OCI-LY1 (cell line): ENCODE results near the gene ACAD8.

Experiments used
- H2AFZ ChIP-seq: fragments of 200-600 bp; sonication (generic), shearing (Covaris generic); 2 replicates; pipeline ENCODE4 v1.6.0; 2014; ENCODE audit warnings: antibody characterized with exemption, mild to moderate bottlenecking, low read length
- H3F3A ChIP-seq: fragments of 200-600 bp; sonication (generic), shearing (Covaris generic); 2 replicates; pipeline ENCODE4 v1.6.0; 2014; ENCODE audit warnings: mild to moderate bottlenecking, antibody characterized with exemption, low read length, moderate library complexity; ENCODE audit not compliant: insufficient read depth
- H3K27ac ChIP-seq: fragments of 200-600 bp; sonication (generic); 2 replicates; pipeline ENCODE4 v1.5.1; 2014; ENCODE audit warnings: low read length, mixed run types, mild to moderate bottlenecking, low read depth; ENCODE audit not compliant: poor library complexity, severe bottlenecking
- H3K27me3 ChIP-seq: fragments of 200-600 bp; sonication (generic); 2 replicates; pipeline ENCODE4 v1.6.0; 2014; ENCODE audit warnings: antibody characterized with exemption, mild to moderate bottlenecking, low read length, moderate library complexity; ENCODE audit not compliant: insufficient read depth
- H3K36me3 ChIP-seq: fragments of 200-600 bp; sonication (generic); 2 replicates; pipeline ENCODE4 v1.6.1; 2014; ENCODE audit warnings: mild to moderate bottlenecking, antibody characterized with exemption, low read length, moderate library complexity, mixed read lengths; ENCODE audit not compliant: insufficient read depth
- H3K4me1 ChIP-seq: fragments of 200-600 bp; sonication (generic); 2 replicates; pipeline ENCODE4 v1.5.1; 2014; ENCODE audit warnings: mild to moderate bottlenecking, low read length, moderate library complexity; ENCODE audit not compliant: insufficient read depth, severe bottlenecking
- H3K4me2 ChIP-seq: fragments of 200-600 bp; sonication (generic), shearing (Covaris generic); 2 replicates; pipeline ENCODE4 v1.6.1; 2014; ENCODE audit warnings: low read length
- H3K4me3 ChIP-seq: fragments of 200-600 bp; sonication (generic); 2 replicates; pipeline ENCODE4 v1.5.1; 2014; ENCODE audit warnings: low read length, low read depth, mild to moderate bottlenecking, mixed read lengths; ENCODE audit not compliant: poor library complexity, severe bottlenecking
- H3K79me2 ChIP-seq: fragments of 200-600 bp; shearing (Covaris generic); 2 replicates; pipeline ENCODE4 v1.6.1; 2016; ENCODE audit warnings: mixed run types, low read length, mixed read lengths; ENCODE audit not compliant: insufficient read depth
- H3K9ac ChIP-seq: fragments of 200-600 bp; sonication (generic), shearing (Covaris generic); 2 replicates; pipeline ENCODE4 v1.6.1; 2014; ENCODE audit warnings: mild to moderate bottlenecking, low read length, mixed read lengths
- H3K9me2 ChIP-seq: fragments of 200-600 bp; sonication (generic), shearing (Covaris generic); 2 replicates; pipeline ENCODE4 v1.6.1; 2014; ENCODE audit warnings: low read depth, mild to moderate bottlenecking, low read length, mixed read lengths
- H3K9me3 ChIP-seq: fragments of 200-600 bp; shearing (Covaris generic); 2 replicates; pipeline ENCODE4 v1.6.1; 2014; ENCODE audit warnings: low read length, mixed read lengths
- H4K20me1 ChIP-seq: fragments of 200-600 bp; sonication (generic), shearing (Covaris generic); 2 replicates; pipeline ENCODE4 v1.6.0; 2016; ENCODE audit warnings: mild to moderate bottlenecking, low read length; ENCODE audit not compliant: insufficient read depth
- EZH2 ChIP-seq: fragments of 200-600 bp; sonication (generic), shearing (Covaris generic); IDR thresholded peaks from 2 replicates; pipeline ENCODE4 v1.8.0; 2017; ENCODE audit warnings: borderline replicate concordance, mixed run types, mild to moderate bottlenecking, antibody characterized with exemption, low read length, moderate library complexity, mixed read lengths
- TF ChIP-seq, protein P1 (sequence below): fragments of 200-600 bp; sonication (generic), shearing (Covaris generic); IDR thresholded peaks from 2 replicates; pipeline ENCODE4 v1.5.1; 2017; ENCODE audit warnings: mild to moderate bottlenecking, antibody characterized with exemption, low read length, moderate library complexity, mixed read lengths

Gene ACAD8

DNA sequence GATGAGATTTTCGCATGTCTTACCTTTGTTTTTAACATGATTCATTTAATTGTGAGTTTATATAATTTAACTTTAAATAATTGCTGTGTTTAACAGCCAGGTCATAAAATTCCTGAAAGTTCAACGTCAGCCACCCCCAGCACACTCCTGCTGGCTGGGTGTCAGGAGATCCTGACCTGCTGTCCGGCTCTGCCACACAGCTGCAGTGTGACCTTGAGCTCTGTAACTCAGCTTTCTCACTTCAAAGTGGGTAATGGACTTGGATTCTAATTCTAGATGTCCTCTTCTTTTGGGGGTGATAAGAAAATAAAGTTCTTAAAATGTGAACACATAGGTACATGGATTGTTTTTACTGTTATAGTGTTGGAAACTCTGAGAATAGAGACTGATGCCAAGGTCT is 18.0 kb upstream of the ACAD8 start:
- H4K20me1 ChIP-seq, result no peaks in the 10 kb centered on the region
- no peaks in the 10 kb centered on the region for H3K79me2 ChIP-seq
- H3K36me3 ChIP-seq, result no peaks in the 10 kb centered on the region
- no peak overlapping the region for H3K27ac ChIP-seq
- no peaks in the 10 kb centered on the region for H3K9me3 ChIP-seq
- no peak overlapping the region for H3K9ac ChIP-seq
- H3K4me1 ChIP-seq, result no peaks in the 10 kb centered on the region
- TF ChIP-seq EZH2, result no peak
- TF ChIP-seq, protein P1, sequence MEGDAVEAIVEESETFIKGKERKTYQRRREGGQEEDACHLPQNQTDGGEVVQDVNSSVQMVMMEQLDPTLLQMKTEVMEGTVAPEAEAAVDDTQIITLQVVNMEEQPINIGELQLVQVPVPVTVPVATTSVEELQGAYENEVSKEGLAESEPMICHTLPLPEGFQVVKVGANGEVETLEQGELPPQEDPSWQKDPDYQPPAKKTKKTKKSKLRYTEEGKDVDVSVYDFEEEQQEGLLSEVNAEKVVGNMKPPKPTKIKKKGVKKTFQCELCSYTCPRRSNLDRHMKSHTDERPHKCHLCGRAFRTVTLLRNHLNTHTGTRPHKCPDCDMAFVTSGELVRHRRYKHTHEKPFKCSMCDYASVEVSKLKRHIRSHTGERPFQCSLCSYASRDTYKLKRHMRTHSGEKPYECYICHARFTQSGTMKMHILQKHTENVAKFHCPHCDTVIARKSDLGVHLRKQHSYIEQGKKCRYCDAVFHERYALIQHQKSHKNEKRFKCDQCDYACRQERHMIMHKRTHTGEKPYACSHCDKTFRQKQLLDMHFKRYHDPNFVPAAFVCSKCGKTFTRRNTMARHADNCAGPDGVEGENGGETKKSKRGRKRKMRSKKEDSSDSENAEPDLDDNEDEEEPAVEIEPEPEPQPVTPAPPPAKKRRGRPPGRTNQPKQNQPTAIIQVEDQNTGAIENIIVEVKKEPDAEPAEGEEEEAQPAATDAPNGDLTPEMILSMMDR, result no peak
- no peak overlapping the region for H2AFZ ChIP-seq
- peaks cover 10% of the 10 kb centered on the region for H3K27me3 ChIP-seq
- no peaks in the 10 kb centered on the region for H3F3A ChIP-seq
- no peak overlapping the region for H3K4me2 ChIP-seq
- no peaks in the 10 kb centered on the region for H3K9me2 ChIP-seq
- no peak overlapping the region for H3K4me3 ChIP-seq

DNA sequence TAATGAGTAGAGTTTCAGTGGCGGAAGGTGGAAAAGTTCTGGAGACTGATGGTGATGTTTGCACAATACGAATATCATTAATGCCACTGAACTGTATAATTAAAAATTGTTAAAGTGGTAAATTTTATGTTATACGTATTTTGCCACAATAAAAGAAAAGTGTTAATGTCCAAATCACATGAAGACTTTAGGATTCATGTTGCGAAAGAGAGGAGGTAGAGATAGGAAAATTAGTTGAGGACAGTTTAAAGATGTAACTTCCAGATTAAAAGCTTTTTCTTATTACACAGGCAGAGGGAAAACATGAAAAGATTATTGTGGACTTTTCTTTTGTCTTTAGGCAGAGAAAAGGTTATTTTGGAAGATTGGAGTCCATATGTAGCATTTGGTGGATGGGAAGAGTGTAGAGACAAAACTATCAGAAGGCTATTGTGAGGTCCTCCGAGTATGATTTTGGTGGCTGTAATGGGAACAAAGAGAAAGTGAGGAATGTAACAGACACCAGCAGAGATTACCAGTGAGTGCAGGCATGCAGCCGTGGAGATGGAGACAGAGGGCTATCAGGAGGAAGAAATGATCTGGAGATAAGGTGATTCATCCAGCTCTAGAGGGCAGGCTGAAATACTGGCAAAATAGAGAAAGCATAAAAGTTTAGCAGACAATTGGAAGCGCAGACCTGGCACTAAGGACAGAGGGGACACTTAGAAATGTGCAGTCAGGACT is 16.4 kb upstream of the ACAD8 start:
- Histone ChIP-seq H3K79me2 (no peaks in the 10 kb centered on the region), H3K27me3 (peaks cover 9% of the 10 kb centered on the region; the same call in 1 of the 2 replicates), H3K4me2 (no peak overlapping the region), H3K4me1 (no peaks in the 10 kb centered on the region), H3F3A (no peaks in the 10 kb centered on the region), H2AFZ (no peak overlapping the region), H3K9me2 (no peaks in the 10 kb centered on the region), H3K9me3 (no peaks in the 10 kb centered on the region), H3K36me3 (no peaks in the 10 kb centered on the region), H3K4me3 (no peak overlapping the region), H4K20me1 (no peaks in the 10 kb centered on the region), H3K27ac (no peak overlapping the region), H3K9ac (no peak overlapping the region)
- TF ChIP-seq, protein P1, result no peak
- no peak for TF ChIP-seq EZH2

DNA sequence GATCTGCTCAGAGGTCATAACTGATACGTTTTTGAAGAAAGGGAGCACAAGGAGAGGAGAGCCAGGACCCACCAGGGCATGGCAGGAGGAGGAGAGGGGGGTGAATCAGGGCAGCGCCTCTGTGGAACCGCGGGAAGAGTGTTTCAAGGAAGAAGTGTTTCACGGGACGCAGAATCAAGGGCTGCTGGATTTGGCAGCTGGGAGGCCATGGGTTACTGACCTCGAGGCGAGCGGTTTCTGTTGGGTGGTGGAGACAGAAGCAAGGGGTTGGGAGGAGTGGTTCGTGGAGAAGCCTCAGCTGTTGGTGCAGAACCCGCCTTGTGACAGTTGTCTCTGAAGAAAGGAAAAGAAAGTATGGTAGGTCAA is 15.8 kb upstream of the ACAD8 start:
- no peak overlapping the region for H3K4me3 ChIP-seq
- no peaks in the 10 kb centered on the region for H3K36me3 ChIP-seq
- no peak overlapping the region for H3K27ac ChIP-seq
- no peak overlapping the region for H3K4me2 ChIP-seq
- H3K9me3 ChIP-seq, result no peaks in the 10 kb centered on the region
- H3K79me2 ChIP-seq, result no peaks in the 10 kb centered on the region
- H2AFZ ChIP-seq, result no peak overlapping the region
- no peaks in the 10 kb centered on the region for H4K20me1 ChIP-seq
- H3F3A ChIP-seq, result no peaks in the 10 kb centered on the region
- no peak overlapping the region for H3K9ac ChIP-seq
- peaks cover 9% of the 10 kb centered on the region; the same call in 1 of the 2 replicates for H3K27me3 ChIP-seq
- no peaks in the 10 kb centered on the region for H3K9me2 ChIP-seq
- TF ChIP-seq EZH2, result no peak
- TF ChIP-seq, protein P1, result no peak
- no peaks in the 10 kb centered on the region for H3K4me1 ChIP-seq
